HCEC 1CT (cell line): ENCODE measurements around the gene RAI14.
"Not testable (repeated sequence)": the region's sequence is repeated elsewhere in the genome, so short reads cannot be mapped to it uniquely, and the experiment has no call there.

Experiments used
- DNase-seq: peaks from one replicate; pipeline ENCODE4 v3.0.0-alpha.2; 2017

RAI14 gene

DNA sequence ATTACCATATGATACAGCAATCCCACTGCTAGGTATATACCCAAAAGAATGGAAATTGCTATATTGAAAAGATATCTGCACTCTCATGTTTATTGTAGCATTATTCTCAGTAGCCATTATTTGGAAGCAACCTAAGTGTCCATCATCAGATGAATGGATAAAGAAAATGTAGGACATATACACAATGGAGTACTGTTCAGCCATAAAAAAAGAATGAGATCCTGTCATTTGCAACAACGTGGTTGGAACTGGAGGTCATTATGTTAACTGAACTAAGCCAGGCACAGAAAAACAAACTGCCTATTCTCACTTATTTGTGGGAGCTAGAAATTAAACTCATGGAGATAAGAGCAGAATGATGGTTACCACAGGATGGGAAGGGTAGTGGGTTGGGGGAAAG lies 119.8 kb downstream of the RAI14 start:
- no peak for DNase-seq

DNA sequence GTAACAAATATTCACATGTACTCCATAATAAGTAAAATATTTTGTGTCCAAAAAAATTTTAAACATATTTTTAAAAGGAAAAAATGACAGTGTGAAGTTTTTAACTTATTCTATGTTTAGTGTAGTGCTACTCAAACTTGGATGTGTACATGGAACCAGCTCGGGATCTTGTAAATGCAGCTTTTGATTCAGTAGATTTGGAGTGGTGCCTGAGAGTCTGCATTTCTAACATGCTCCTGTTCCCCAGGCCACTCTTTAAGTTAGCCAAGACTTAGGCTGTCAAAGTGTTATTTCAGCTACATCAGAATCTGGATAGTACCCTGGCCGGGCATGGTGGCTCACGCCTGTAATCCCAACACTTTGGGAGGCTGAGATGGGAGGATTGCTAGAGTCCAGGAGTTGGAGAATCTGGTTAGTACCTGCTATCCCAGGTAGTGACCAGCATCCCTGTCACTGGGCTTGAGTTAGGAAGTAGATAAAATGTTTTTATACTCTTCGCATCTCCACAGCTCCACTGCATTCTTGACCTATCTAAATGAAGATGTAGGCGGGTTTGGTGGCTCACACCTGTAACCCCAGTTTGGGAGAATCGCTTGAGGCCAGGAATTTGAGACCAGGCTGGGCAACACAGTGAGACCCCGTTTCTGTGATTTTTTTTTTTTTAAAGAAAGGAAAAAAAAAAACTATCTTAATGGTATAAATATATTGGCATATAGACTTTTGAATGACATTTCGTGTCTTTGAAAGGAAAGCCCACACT lies 122.1 kb downstream of the RAI14 start:
- no peak for DNase-seq

DNA sequence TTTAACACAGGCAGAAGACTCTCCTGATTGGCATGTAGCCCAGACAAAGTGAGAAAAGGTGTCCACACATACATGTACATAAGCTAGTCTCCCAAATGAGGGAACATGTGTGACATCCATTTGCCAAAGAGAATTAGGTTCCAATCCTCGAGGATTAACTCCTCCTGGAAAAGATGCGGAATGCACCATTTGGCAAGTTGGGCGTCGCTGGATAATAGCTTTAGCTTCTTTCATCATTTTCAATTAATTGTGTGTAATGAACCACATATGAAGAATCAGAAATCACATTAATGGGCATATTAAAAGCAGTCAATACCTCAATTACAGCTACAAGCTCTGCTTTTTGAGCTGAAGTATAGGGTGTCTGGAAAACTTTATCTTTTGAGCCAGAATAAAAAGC lies 127.8 kb downstream of the RAI14 start:
- DNase-seq = not testable (repeated sequence)

DNA sequence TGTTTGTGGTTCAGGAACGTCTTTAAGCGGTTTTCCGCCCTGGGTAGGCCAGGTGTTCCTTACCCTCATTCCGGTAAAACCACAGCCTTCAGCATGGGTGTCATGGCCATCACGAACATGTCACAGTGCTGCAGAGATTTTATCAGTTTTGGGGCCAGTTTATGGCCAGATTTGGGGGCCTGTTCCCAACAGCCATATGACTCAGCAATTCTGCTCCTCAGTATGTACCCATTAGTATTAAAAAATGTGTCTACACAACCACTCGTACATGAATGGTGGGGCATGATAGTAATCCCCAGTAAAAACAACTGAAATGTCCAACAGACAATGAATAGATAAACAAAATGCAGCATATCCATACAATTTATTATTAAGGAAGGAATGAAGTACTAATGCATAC lies 130.9 kb downstream of the RAI14 start:
- DNase-seq = no peak

DNA sequence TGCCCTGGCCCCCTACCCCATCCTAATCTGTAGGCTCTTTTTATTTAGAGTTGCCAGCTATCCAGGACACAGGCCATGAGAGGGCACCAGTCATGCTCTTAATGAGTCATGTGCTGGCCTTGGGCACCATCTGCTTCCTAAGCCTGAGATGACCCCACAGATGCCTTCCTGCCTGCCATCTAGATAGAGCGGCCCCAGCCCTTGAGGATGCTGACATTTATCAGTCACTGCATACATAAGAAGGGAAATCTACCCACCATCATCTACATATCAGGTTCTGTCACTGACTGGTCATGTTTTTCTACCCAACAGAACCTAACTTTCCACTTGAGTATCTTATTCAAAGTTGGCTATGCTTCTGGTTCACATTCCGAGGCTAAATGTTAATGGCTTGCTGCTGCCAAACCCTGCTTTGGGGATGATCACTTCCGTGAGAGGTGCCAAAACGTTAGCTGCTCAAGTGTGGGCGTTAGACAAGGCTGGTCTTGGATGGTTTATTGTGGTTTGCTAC lies 132.9 kb downstream of the RAI14 start:
- peak; percentile 54 for DNase-seq

DNA sequence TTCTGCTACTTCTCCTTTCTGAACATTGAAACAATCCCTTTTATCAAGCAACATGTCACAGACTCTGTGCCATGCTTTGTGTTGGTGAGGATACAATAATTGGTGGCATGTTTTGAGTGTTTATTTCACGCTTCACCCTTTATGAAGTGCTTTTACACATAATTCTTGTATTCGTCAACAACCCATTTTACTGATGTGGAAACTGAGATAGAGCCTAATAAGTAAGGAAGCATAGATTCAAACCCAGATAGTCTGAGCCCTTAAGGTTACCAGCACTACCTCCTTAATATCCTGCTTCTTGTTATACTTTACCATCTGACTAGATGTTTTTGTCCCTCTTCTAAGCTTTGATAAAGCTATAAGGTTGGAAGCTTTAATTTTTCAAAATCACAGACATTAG lies 133.5 kb downstream of the RAI14 start:
- DNase-seq = no peak

DNA sequence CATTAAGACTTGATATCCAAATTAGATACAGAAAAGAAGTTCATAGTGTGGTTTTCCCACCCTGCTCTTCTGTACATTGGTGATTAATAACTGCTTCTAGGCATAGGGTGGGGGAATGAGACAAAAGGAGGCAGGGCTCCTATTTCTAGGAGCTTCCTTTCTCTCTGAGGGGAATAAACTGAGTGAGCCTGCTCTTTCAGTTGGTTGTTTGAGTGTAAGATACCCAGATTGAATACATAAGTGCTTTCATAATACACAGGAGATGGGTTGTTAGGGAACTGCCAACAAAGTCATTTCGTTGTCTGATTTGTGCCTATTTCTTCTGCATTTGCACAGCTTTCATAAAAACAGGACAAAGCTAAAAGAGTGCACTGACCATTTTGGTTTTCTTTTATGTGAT lies 133.9 kb downstream of the RAI14 start:
- DNase-seq = no peak

DNA sequence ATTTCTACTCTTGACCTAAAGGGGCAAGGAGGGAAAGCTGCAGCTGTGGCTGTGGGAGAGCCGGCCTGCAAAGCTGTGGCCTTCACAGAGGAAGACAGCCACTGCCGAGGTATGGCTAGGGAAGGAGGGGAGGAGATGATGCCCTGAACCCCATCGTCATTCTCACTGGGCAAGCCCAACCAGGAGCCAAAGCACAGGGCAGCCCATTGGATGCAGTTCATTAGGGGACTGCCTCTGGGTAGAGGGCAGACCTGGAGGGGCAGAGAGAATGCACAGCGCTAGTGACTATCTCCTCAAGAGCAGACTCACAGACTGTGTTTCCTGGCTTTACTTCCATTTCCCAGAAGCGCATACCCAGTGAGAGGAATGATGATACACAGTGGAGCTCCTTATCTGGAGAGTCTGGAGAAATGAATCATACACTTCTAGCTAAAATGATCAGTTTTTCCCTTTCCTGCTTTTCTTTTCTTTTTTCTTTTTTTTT lies 135.7 kb downstream of the RAI14 start:
- no peak for DNase-seq

DNA sequence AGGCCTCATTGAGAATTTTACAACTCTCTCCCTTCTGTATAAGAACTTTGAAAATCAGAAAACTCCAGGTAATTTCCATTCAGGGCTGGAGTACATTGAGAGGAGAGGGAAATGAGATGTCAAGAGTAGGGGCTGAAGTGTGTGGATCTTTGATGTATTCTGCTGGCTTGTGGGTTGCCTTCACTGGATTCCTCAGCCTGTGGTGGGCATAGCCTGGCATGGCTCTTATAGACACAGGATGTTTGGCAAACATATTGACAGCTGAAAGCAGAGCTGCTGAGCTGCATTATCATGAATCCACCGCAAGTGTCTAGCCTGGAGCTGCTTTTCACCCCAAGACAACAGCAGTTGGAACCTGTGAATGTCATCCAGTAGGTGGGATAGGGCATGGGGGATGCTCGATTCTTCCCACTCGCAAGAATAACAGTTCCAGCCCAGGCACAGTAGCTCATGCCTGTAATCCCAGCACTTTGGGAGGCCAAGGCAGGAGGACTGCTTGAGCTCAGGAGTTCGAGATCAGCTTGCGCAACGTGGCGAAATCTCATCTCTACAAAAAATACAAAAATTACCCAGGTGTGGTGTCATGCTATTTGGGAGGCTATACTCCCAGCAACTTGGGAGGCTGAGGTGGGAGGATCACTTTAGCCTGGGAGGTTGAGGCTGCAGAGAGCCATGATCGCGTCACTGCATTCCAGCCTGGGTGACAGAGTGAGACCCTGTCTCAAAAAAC lies 146.9 kb downstream of the RAI14 start:
- DNase-seq = no peak

DNA sequence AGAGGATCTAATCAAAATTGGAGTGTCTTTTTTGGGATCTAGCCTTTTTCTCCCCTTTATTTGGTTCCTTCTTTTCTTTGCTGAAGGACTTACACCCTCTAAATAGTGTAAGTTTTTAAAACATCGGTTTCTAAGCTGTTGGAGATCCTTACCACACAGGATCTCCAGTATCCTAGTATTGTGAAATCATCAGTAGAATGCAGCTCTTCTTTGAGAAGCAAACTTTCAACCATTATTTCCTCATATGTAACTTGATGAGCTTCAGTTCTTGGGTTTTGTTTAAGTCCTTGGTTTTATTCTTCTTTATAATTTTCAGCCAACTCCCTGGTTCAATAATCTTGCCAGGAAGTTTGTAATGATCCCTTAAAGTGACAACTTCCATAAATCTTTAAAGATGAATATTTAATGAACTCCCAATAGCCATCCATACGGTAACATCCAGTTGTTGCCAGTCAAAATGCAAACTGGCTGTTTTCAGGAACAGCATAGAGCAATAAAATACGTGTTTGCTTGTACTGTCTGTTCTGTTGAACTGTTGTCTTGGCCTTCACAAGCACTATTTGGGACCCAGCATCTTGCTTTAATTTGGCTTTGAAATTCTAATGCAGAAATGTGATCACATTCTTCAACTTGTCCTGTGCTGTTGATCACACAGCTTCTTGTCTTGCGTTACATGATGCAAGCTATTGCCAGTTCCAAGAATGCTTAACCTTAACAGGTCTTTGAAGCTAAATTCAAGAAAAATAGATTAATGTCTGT lies 148.0 kb downstream of the RAI14 start:
- DNase-seq = no peak

DNA sequence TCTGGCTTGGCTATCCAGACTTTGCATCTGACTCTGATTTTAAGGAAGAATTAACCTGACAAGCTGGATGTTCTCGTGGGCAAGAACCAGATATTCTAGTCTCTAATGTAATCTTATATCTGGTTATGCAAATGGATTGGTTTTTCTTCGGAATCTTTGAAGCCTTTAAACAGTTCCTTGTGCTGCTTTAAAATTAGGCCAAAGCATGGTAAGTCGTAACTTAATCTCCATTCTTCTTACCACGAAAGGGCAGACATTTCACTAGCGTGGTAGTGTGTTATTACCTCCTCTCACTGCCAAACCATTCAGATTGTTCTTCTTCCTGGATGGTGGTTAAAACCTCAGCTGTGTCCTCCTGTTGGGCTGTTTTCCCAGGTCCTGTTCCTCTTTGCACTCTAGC lies 148.8 kb downstream of the RAI14 start:
- no peak for DNase-seq

DNA sequence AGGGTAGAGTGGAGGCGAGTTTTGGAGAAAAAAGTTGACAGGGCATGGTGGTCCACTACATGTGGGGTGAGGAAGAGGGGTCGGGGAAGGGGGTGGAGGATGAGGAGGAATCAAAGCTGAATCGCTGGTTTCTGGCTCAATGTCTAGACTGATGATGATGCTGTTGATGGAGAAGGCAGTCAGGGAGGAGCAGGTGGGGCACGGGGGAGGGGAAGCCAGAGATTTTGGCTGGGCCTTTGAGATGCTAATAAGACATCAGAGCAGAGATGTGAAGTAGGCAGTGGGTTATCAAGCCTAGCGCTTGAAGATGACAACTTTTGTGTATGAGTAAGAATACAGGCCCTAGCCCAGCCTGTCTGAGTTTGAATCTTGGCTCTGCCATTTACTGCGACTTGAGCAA lies 150.4 kb downstream of the RAI14 start:
- no peak for DNase-seq

DNA sequence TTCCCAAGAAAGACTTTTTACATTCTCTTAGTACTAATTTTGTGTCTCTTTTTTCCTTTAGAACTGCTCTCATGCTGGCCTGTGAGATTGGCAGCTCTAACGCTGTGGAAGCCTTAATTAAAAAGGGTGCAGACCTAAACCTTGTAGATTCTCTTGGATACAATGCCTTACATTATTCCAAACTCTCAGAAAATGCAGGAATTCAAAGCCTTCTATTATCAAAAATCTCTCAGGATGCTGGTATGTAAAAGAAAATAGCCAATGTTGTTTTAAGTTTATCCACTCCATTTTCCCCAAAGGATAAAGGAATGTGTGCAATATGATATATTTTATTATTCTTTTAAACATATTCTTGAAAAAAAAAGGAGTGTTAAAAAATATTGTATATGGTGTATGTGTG lies 155.6 kb downstream of the RAI14 start:
- no peak for DNase-seq

DNA sequence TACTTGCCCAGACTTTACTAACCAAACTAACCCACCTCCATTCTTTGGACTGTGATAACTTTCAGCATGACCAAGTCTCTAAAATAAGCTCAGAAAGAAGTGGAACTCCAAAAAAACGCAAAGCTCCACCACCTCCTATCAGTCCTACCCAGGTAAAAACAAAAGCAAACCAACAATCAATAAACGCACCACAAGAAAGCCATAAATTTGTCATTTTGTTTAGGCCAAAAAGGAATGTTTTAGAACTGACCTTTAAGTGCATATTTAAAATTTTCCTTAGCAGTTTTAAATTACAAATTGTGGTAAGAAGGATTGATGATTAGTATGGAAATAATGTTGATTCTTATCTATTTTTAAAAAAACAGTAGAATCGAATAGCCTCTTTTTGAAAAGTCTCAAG lies 157.4 kb downstream of the RAI14 start:
- DNase-seq = no peak

DNA sequence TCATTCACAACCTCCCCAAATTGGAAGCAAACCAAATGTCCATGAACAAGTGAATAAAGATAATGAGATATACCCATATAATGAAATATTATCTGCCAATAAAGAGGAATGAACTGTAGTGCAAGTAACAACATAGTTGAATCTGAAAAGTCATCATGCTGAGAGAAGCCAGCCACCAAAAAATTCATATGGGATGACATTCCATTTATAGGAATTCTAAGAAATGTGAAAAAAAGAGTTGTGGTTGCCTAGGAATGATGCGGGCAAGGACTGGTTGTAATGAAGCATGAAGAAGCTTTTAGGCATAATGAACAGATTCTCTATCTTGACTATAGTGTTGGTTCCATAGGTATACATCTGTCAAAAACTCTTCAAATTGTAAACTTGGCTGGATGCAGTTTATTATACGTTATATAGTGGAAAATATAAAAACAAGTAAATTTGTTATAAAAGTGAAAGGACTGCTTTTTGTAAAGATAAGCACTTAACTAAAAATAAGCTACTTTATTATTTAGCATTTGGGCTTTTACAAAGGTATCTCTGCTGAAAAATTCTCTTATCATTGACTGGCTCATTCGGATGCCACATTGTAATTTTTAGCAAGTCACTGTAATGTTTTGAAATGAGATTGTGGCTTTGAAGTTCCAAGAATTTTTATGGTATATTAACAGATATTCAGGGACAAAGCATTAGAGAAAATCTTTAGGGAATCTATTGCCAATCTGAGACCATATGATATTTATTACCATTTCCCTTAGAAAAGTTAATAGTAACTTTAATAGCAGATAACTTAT lies 161.6 kb downstream of the RAI14 start:
- DNase-seq = no peak

DNA sequence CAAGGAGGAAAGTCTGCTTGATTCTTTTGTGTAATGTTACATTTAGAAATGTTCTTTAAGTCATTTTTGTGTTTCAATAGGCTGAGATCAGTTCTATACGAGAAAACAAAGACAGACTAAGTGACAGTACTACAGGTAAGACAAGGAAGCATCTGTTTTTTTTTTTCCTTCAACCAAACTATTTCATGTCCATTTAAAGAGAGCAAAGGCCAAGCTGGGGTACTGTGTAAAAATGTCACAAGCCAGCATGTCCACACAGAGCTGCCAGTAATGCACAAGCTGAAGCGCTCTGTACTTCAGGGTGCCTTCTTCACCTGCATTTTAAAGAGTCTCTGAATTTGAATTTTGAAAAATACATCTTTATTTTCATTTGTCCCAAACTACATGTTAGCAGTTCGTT lies 162.6 kb downstream of the RAI14 start:
- DNase-seq = no peak

DNA sequence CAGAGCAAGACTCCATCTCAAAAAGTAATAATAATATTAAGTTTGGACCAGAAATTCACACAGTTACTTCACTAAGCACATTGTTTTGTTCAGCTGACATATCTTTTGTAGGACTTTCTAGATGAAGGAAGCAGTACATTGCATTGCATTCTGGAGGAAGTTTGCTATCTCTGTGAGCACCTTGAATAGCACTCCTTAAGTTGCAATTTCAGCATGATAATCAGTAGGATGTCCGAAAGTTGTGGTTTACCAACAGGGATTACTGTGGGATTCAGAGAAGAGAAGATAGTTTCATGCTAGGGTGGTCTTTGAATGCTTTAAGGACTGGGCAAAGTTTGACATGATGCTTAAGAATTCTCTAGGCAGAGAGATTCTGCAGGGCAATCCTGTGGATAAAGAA lies 164.5 kb downstream of the RAI14 start:
- DNase-seq = no peak

DNA sequence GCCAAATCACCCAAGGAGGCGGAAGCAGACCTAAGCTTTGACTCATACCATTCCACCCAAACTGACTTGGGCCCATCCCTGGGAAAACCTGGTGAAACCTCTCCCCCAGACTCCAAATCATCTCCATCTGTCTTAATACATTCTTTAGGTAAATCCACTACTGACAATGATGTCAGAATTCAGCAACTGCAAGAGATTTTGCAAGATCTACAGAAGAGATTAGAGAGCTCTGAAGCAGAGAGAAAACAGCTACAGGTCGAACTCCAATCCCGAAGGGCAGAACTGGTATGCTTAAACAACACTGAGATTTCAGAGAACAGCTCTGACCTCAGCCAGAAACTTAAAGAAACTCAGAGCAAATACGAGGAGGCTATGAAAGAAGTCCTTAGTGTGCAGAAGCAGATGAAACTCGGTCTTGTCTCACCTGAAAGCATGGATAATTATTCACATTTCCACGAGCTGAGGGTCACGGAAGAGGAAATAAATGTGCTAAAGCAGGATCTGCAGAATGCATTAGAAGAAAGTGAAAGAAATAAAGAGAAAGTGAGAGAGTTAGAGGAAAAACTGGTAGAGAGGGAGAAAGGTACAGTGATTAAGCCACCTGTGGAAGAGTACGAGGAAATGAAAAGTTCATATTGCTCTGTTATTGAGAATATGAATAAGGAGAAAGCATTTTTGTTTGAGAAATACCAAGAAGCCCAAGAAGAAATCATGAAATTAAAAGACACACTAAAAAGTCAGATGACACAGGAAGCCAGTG lies 167.0 kb downstream of the RAI14 start:
- no peak for DNase-seq

DNA sequence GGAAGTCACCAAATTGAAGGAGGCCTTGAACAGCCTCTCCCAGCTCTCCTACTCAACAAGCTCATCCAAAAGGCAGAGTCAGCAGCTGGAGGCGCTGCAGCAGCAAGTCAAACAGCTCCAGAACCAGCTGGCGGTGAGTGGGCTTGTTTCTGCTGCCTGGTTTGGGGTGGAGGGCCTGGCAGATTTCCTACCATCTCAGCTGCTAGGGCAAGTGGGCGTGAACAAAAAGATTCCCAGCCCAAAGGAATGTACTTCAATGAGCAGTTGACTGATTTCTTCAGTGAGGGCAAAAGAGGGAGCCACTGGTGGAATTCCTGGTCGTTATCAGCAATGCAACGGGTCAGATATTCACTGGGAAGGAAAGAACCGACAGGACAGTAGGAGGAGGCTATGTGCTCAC lies 170.2 kb downstream of the RAI14 start:
- no peak for DNase-seq

DNA sequence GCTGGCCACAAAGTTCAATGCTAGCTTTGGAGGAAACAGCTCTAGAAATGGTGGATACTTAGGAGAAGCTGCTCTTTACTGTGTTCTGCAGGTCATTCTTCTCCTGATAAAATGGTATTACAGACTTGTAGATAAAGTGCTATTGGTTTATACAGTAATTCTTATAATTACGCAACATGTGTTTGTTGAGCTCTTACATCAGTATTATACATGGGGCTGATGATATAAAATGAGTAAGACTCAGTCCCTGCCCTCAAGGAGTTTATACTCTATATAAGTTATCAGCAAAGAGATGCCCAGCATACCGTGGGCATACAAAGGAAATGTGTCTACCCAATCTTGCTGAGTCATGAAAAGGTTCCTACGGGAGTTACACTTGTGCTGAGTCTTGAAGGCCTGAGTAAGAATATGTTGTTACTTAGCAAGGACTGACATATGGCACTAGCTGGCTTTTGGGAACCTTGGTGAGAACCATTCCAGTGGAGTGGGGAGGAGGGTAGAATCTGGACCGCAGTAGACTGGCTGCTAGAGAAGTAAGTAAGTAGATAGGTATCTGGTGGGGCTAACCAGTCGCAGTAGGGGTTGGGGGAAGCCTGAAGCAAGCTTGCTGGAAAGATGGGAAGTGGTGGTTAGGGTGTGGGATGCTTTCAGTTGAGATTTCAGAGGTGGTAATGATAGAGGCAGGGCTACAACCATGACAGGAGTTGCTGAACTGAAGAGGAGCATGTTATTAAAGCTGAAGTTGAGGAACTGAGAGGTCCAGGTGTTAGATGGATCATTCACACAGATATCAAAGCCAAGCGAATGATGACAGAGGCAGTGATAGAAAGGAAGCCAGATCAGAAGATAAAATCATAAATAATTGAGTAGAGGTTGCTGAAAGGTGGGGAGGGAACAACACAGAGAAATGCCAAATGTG lies 171.7 kb downstream of the RAI14 start:
- DNase-seq = no peak

DNA sequence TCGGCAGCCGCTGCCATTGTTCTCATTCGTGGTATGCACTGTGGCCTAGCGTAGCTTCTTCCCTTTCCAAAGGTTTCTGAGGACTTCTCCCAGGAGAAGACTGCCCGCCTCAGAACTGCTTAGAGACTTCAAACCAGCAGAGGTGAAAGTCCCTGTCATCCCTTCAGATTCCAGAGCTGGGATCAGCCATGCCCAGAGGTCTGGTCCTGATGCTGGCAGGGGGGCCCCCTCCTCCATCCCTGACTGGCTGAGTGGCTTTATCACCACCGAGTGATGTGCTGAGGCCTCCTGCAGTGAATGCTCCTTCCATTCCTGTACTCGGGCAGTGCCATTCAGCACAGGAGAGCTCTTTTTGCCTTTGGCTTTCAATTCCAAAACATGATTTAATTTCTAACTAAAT lies 174.7 kb downstream of the RAI14 start:
- DNase-seq = not testable (repeated sequence)
